ENCODE results near the gene FOXS1. TPM values are rescaled to one million over a fixed set of nuclear protein-coding genes. Genes with fewer than 3 reads are reported as not detected.
A peak's percentile ranks its signal among the peaks of the same experiment; 100 is the strongest.
"Not testable (repeated sequence)": the region's sequence is repeated elsewhere in the genome, so short reads cannot be mapped to it uniquely, and the experiment has no call there.

The FOXS1 gene
- total RNA-seq, 2 donors from 2014 or later, result not detected

DNA sequence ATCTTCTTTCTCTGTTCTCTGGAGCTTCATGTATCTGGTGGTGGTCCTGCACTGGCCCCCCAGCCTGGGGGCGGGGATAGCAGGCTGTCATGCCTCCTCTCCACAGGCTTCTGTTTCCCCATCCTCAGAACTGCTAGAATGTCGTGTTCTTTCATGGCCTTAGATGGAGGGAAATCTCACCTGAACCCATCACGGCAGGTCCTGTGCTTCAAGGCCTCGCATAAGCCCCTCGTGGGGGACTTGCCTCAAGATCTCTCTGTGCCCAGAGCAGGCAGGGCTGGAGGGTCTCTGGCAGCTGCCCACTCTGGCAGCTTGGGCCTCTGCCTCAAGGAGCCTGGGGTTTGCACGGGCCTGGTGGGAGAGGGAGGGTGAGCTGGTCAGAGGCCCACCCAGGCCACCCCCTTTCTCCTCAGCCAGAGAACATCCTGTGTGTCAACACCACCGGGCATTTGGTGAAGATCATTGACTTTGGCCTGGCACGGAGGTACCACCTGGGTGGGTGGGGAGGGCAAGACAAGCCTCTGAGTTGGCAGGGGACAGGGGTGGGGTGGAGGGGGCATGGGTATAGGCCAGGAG, 14.9 kb downstream of the FOXS1 start:
- ATAC-seq (replicated peaks in 1 of 2) (no peak), DNase-seq (no peak)
- no peaks in the 10 kb centered on the region for H3K9me3 Mint-ChIP-seq
- no peak overlapping the region for H3K27ac Mint-ChIP-seq
- H3K36me3 Mint-ChIP-seq (ENCODE audit: insufficient read depth in 2 of 2), result no peaks in the 10 kb centered on the region
- no peaks in the 10 kb centered on the region for H3K4me1 Mint-ChIP-seq (ENCODE audit: low read depth)
- H3K4me3 Mint-ChIP-seq, result no peak overlapping the region
- H3K27me3 Mint-ChIP-seq (ENCODE audit: low read depth), result no peaks in the 10 kb centered on the region

DNA sequence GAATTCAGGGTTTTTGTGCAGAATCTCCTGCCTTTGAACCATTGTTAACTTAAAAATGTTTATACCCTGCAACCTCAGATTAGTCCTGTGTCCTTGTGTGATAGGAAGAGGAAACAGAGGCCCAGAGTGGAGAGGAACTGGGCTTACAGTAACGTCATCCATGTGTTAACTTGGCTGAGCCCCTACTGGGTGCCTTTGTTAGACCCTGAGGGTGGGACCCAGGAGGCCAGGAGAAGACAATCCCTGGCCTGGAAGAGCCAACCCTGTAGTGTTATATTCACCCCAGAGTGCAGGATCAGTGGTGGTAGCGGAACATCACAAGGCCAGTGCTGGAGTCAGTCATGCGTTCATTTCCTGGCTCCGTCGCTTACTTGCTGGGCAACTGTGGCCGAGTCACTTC, 15.7 kb downstream of the FOXS1 start:
- Mint-ChIP-seq H3K36me3 (ENCODE audit: insufficient read depth in 2 of 2) (no peaks in the 10 kb centered on the region), H3K27me3 (ENCODE audit: low read depth) (no peaks in the 10 kb centered on the region)
- DNase-seq, result no peak

DNA sequence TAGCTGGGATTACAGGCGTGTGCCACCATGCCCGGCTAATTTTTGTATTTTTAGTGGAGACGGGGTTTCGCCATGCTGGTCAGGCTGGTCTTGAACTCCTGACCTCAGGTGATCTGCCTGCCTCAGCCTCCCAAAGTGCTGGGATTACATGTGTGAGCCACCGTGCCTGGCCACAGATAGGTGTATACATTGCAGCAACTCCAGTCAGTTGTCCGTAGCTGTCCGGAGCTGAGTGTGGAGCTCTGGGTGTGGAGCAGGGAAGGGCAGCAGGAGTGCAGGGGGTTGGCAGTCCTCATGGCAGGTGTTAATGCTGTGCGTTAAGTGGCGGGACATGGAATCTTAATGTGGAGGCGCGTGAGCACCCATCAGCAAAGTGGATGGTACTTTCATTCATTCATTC, 17.4 kb downstream of the FOXS1 start:
- H3K9me3 Mint-ChIP-seq; ATAC-seq (replicated peaks in 1 of 2); H3K36me3 Mint-ChIP-seq (ENCODE audit: insufficient read depth in 2 of 2); H3K27me3 Mint-ChIP-seq (ENCODE audit: low read depth); H3K4me3 Mint-ChIP-seq; H3K4me1 Mint-ChIP-seq (ENCODE audit: low read depth); DNase-seq; H3K27ac Mint-ChIP-seq: not testable (repeated sequence)

More for the DNA sequence above, 15.7 kb downstream of the FOXS1 start:
- Mint-ChIP-seq H3K9me3 (no peaks in the 10 kb centered on the region), H3K27ac (no peak overlapping the region), H3K4me1 (ENCODE audit: low read depth) (no peaks in the 10 kb centered on the region), H3K4me3 (no peak overlapping the region)
- no peak for ATAC-seq (replicated peaks in 1 of 2)

DNA sequence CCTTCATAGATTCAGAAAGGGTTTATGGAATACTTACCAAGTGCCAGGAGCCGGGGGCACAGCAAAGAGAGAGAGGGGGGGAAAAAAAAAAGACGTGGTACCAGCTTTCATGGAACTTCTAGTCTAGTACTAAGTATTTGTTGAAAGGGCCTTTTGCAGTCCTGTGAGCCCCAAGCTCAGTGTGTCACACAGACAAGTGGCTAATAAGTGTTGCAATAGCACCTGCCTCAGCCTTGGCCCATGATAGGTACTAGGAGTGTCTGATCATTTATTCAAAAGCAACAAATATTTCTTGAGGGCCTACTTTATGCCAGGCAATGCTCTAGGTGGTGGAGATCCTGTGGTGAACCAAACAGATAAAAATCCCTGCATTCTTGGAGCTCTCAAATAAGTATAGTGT, 18.3 kb downstream of the FOXS1 start:
- Mint-ChIP-seq H3K36me3 (ENCODE audit: insufficient read depth in 2 of 2) (no peaks in the 10 kb centered on the region), H3K4me3 (no peak overlapping the region), H3K9me3 (no peaks in the 10 kb centered on the region), H3K4me1 (ENCODE audit: low read depth) (no peaks in the 10 kb centered on the region), H3K27ac (no peak overlapping the region), H3K27me3 (ENCODE audit: low read depth) (no peaks in the 10 kb centered on the region)
- ATAC-seq (replicated peaks in 1 of 2) (no peak), DNase-seq (no peak)

DNA sequence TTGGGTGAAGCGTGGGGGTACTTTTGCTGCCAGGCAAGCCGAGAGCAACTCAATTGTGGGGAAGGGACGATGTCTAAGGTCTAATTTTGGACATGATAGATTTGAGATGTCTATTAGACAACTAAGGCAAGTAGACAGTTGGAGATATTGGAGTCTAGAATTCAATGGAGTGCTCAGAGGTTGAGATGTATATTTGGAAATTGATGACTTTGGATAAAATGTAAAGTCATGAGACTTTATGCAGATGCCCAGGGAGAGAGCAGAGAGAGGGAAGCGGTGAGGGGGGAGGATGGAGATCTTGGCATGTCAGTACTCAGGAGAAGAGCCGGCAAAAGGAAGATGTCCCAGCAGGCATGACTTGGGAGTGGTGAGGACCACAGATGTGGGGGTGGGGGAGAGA, 19.3 kb downstream of the FOXS1 start:
- no peak overlapping the region for H3K4me3 Mint-ChIP-seq
- no peak for ATAC-seq (replicated peaks in 1 of 2)

DNA sequence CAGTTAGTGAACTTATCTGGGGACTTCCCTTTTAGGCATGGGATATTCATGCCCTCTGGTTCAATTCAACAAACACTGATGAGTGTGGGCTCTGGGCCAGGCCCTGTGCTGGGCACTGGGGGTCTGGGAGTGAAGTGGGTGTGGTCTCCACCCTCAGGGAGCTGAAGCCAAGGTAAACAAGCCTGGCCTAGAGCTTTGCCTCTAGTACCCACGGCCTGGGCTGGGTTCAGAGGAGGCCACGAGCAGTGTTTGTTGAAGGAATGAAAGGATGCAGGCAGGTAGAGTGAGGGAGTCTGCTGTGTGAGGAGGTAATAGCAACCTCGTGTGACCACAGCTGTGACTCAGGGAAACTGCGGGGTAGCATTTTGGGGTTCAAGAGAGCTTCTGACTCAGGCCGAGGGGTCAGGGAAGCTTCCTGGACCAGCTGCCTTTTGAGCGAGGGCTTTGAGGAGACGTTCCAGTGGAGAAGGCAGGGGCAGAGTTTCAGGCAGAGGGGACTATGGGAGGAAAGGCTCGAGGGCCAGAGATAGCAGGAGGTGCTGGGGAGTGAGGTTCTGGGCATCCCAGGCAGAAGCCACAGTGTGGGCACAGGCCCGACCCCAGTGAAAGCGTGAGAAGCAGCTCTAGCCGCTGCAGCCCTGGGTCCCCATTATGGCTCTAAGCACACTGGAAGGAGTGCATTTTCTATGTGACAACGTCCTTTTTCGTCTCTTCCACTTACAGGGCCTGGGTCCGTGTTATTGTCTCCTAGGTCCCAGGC, 20.7 kb downstream of the FOXS1 start:
- H3K27me3 Mint-ChIP-seq (ENCODE audit: low read depth), result no peaks in the 10 kb centered on the region
- ATAC-seq (replicated peaks in 1 of 2) (no peak), DNase-seq (no peak)
- no peaks in the 10 kb centered on the region for H3K4me1 Mint-ChIP-seq (ENCODE audit: low read depth)
- no peak overlapping the region for H3K4me3 Mint-ChIP-seq
- no peaks in the 10 kb centered on the region for H3K9me3 Mint-ChIP-seq
- H3K27ac Mint-ChIP-seq, result no peak overlapping the region
- H3K36me3 Mint-ChIP-seq (ENCODE audit: insufficient read depth in 2 of 2), result no peaks in the 10 kb centered on the region

More for the DNA sequence above, 19.3 kb downstream of the FOXS1 start:
- Mint-ChIP-seq H3K27me3 (ENCODE audit: low read depth) (no peaks in the 10 kb centered on the region), H3K27ac (no peak overlapping the region), H3K36me3 (ENCODE audit: insufficient read depth in 2 of 2) (no peaks in the 10 kb centered on the region), H3K4me1 (ENCODE audit: low read depth) (no peaks in the 10 kb centered on the region), H3K9me3 (no peaks in the 10 kb centered on the region)
- no peak for DNase-seq

DNA sequence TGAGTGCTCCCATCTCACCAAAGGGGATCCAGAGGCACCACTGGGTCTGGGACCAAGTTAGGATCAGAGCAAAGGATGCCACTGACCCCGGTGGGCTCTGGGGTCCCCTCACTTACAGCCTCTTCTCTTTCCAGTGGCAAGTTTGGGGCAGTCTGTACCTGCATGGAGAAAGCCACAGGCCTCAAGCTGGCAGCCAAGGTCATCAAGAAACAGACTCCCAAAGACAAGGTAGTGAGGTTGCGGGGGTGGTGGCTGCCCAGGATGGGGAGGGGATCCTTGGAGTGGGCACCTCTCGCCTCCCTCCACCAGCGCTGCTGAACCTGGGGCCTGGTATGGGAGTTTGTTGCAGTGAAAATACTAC, 21.3 kb downstream of the FOXS1 start:
- no peak overlapping the region for H3K27ac Mint-ChIP-seq
- H3K27me3 Mint-ChIP-seq (ENCODE audit: low read depth), result no peaks in the 10 kb centered on the region
- ATAC-seq (replicated peaks in 1 of 2) (no peak), DNase-seq (no peak)
- no peaks in the 10 kb centered on the region for H3K36me3 Mint-ChIP-seq (ENCODE audit: insufficient read depth in 2 of 2)
- H3K4me3 Mint-ChIP-seq, result no peak overlapping the region
- H3K9me3 Mint-ChIP-seq, result no peaks in the 10 kb centered on the region
- no peaks in the 10 kb centered on the region for H3K4me1 Mint-ChIP-seq (ENCODE audit: low read depth)

DNA sequence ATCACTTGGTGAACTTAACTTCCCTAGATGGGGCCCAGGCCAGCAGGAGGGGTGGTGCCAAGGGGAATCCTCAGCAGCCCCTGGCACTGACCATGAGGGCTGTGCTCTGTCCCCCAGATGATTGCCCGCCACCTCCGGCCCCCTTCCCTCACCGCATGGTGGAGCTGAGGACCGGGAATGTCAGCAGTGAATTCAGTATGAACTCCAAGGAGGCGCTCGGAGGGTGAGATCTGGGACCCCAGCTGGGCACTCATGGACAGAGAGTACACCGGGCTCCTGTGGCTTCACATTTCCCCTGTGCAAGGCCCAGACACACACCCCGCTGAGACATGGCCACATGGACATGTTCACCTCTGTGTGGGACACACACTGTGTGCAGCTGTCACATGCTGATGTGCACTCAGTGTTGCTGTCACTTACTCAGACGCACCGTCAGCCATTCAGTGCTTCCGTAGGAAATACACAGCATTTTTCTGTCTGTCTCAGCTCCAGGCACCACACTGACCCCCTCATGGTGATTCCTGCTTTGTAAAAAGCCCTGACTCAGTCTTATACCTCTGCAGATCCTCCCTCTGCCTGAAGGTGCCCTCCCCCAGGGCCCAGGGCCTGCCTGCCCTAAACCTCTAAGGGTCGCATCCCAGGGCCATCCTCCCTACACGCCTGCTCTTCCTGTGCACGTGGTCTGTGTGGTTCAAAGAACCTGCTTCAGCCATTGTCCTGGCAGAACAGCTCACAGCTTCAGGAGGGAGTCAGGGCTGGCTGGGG, 21.9 kb downstream of the FOXS1 start:
- Mint-ChIP-seq H3K27ac (no peak overlapping the region), H3K4me3 (no peak overlapping the region)
- no peak for ATAC-seq (replicated peaks in 1 of 2)

DNA sequence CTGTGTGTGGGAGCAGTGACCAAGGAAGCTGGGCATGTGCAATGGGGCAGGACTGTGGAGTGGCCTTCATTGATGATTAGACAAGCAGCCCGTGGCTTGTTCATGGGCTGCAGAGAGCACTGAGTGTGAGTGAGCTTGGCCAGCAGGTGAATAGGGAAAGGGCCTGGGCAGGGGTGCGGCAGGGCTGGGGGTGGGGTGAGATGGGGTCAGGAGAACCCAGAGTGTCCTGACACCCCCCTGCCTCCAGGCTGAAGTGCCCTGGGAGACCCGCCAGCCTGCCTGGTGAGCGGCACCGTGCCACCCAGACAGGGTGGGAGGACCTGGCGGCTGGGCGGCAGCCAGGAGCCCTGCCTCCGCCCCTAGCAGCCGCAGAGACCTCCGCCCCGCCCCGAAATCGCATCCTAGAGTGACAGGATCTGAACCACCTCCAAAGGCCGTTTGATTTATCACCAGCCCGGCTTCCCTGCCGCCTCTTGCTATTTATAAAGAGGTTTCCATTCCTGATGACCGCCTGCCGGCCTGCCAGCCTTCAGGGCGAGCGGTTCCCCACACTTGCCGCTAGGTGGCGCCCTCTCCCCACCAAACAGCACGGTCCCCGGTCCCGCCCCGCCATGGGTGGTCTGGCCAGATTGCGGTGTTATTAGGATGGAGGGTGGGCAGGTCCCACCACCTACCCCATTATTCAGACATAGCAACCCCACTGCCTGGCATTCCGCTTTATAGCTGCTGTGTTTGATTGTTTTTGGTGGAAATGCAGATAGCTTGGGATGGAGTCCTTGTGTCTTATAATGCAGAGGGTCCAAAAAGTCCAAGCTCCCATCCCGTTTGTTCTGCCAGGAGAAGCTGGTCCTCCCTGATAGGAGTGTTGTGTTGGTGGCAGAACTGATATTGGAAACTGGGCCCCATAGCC, 22.7 kb downstream of the FOXS1 start:
- peak; percentile 78 to 81 for ATAC-seq (replicated peaks in 1 of 2)
- H3K4me1 Mint-ChIP-seq (ENCODE audit: low read depth), result no peaks in the 10 kb centered on the region

More for the DNA sequence above, 21.9 kb downstream of the FOXS1 start:
- no peaks in the 10 kb centered on the region for H3K4me1 Mint-ChIP-seq (ENCODE audit: low read depth)
- H3K36me3 Mint-ChIP-seq (ENCODE audit: insufficient read depth in 2 of 2), result no peaks in the 10 kb centered on the region
- DNase-seq, result no peak
- H3K27me3 Mint-ChIP-seq (ENCODE audit: low read depth), result no peaks in the 10 kb centered on the region
- H3K9me3 Mint-ChIP-seq, result no peaks in the 10 kb centered on the region

DNA sequence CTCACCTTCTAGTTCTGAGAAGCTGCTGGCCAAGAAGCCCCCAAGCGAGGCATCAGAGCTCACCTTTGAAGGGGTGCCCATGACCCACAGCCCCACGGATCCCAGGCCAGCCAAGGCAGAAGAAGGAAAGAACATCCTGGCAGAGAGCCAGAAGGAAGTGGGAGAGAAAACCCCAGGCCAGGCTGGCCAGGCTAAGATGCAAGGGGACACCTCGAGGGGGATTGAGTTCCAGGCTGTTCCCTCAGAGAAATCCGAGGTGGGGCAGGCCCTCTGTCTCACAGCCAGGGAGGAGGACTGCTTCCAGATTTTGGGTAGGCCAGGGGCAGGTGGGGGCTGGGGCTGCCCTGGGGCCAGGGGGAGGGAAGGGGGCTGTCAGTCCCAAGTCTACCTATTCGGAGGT, 24.0 kb downstream of the FOXS1 start:
- Mint-ChIP-seq H3K27me3 (ENCODE audit: low read depth) (no peaks in the 10 kb centered on the region), H3K9me3 (no peaks in the 10 kb centered on the region), H3K4me3 (no peak overlapping the region), H3K27ac (no peak overlapping the region), H3K36me3 (ENCODE audit: insufficient read depth in 2 of 2) (no peaks in the 10 kb centered on the region), H3K4me1 (ENCODE audit: low read depth) (no peaks in the 10 kb centered on the region)
- ATAC-seq (replicated peaks in 1 of 2) (no peak), DNase-seq (no peak)

More for the DNA sequence above, 22.7 kb downstream of the FOXS1 start:
- H3K4me3 Mint-ChIP-seq, result peak overlapping the region; percentile 9 to 58
- H3K36me3 Mint-ChIP-seq (ENCODE audit: insufficient read depth in 2 of 2), result no peaks in the 10 kb centered on the region
- H3K27me3 Mint-ChIP-seq (ENCODE audit: low read depth), result no peaks in the 10 kb centered on the region
- peak; percentile 72 to 80 for DNase-seq
- H3K27ac Mint-ChIP-seq, result no peak overlapping the region
- no peaks in the 10 kb centered on the region for H3K9me3 Mint-ChIP-seq

DNA sequence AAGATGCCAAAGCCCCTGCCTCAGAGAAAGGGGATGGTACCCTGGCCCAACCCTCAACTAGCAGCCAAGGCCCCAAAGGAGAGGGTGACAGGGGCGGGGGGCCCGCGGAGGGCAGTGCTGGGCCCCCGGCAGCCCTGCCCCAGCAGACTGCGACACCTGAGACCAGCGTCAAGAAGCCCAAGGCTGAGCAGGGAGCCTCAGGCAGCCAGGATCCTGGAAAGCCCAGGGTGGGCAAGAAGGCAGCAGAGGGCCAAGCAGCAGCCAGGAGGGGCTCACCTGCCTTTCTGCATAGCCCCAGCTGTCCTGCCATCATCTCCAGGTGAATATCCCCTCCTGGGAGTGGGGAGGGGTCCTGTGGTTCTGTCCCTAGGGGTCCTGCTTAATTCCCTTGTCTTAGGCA, 25.2 kb downstream of the FOXS1 start:
- H3K9me3 Mint-ChIP-seq, result no peaks in the 10 kb centered on the region
- no peak for DNase-seq

DNA sequence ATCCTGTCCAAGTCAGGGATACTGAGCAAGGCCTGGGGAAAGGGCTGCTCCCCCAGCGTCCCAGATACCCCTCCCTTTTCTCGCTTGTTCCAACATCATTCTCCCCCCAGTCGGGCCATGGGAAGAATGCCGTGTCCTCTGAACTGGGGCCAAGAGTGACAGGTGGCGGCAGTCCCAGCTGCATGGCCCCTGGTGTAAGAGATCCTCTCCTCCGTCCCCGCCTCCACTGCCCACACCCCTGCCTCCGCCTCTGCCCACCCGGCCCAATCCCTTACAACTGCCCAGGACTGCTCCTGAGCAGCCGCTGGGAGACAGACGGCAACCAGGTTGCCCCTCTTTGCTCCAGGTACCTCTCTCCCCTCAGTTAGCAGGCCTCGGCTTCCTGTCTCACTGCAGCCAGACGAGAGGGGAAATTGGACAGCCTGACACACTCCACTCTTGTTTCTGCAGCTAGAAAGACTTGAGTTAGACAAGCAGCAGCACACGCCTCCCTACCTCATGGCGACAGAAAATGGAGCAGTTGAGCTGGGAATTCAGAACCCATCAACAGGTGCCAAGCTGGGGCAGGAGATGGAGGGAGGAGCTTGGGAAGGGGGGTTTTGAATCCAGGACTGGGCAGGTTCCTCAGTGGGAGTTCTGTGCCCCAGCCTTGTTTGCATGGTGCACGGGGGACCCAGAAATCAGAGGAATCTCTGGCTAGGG, 26.2 kb downstream of the FOXS1 start, which contains the start of gene MYLK2:
Gene MYLK2 (plus strand): TSS at position 274 of the 702 bp plus-strand sequence. CDS start 225 bp downstream, at position 499.
- no peak for ATAC-seq (replicated peaks in 1 of 2)
- Mint-ChIP-seq H3K9me3 (no peaks in the 10 kb centered on the region), H3K4me3 (no peak within 1 kb of the TSS), H3K27ac (no peak within 1 kb of the TSS), H3K4me1 (ENCODE audit: low read depth) (no peaks in the 10 kb centered on the region), H3K36me3 (ENCODE audit: insufficient read depth in 2 of 2) (no peaks in the 10 kb centered on the region), H3K27me3 (ENCODE audit: low read depth) (no peaks in the 10 kb centered on the region)
- no peak for DNase-seq

More for the DNA sequence above, 25.2 kb downstream of the FOXS1 start:
- no peaks in the 10 kb centered on the region for H3K4me1 Mint-ChIP-seq (ENCODE audit: low read depth)
- H3K36me3 Mint-ChIP-seq (ENCODE audit: insufficient read depth in 2 of 2), result no peaks in the 10 kb centered on the region
- H3K27me3 Mint-ChIP-seq (ENCODE audit: low read depth), result no peaks in the 10 kb centered on the region
- no peak for ATAC-seq (replicated peaks in 1 of 2)
- no peak overlapping the region for H3K4me3 Mint-ChIP-seq
- no peak overlapping the region for H3K27ac Mint-ChIP-seq
